GM19240 (cell line): ENCODE data around the gene TFG.

Experiments
- DNase-seq: peaks from one replicate; pipeline ENCODE4 v3.0.0; 2011; ENCODE audit warnings: low spot score; ENCODE audit not compliant: insufficient read length

TFG gene

DNA sequence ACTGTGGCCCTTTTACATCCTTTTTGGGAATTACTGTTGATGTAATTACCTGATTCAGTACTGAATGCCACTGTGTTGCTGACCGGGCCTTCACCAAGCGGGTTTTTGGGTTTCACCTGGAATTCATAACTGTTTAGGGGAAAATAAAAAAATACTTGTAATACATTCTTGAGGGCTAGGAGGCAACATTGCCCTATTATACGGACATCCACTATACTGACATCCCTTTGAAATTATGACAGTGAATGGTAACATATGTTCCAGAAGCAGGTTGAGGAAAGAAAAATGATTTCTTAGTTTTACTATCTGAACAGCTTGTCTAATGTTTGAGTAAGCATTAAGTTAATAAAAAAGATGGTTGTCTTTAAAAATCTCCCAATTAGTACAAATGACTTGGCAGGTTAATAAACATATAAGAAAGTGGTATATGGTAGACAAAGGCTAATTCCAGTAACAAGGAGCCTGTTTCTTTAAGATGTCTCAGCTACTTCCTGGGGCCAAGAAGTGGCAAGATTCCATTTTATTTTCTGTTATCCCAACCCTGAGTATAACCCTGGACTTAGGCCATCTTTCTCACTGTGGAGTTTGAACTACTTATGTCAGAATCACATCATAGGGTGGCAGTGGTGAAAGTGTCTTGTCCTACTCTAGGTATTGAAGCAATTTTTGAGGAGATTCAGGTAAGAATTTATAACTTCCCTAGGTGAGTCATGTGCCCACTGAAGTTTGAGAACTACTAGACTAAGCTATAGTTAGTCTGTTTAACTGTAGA, 45.5 kb downstream of the TFG start:
- no peak for DNase-seq

DNA sequence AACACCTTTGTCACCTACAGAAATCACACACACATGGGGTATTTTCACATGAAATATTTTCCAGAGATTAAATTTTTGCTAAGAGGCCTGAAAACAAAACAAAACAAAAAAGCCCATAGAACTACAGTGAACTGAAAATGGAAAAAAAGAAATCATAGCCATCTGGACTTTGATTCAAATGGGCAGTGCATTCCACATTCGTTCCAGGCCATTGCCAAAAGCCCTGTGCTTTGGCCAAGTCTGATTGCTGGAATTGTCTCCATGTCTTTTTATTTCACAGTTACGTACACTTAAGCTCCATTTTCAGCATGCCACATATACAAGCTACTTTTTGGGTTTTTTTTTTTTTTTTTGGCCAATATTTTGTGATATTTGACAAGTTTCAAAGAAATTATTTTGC, 47.1 kb downstream of the TFG start:
- DNase-seq, result no peak

GRCh38 chr3:100759159-100759558, 49.9 kb downstream of the TFG start:
- DNase-seq, result no peak

GRCh38 chr3:100759950-100760349, 50.7 kb downstream of the TFG start:
- no peak for DNase-seq

DNA sequence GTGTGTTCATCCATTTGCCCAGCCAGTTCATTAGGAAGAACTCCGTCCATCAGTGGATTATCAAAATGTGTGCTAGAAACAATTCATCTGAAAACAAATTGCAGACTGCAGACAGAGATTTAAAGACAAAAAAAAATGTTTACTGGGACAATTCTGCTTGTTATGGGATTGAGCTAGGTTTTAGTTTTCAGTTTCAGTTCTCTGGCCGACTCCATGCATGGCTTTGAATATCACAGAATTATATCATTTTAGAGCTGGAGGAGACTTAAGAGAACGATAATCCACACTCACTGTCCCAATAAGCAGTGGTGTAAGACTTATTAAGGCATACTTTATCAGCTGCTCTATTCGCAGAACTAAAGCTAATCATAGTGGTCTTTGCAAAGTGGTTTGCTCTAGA, 51.1 kb downstream of the TFG start:
- no peak for DNase-seq

GRCh38 chr3:100761211-100761942, 52.1 kb downstream of the TFG start:
- DNase-seq, result no peak

- DNase-seq, result no peak
Observed at GRCh38 chr3:100761951-100762350, 52.7 kb downstream of the TFG start.

- no peak for DNase-seq
Observed at GRCh38 chr3:100765437-100765975, 56.2 kb downstream of the TFG start.

DNA sequence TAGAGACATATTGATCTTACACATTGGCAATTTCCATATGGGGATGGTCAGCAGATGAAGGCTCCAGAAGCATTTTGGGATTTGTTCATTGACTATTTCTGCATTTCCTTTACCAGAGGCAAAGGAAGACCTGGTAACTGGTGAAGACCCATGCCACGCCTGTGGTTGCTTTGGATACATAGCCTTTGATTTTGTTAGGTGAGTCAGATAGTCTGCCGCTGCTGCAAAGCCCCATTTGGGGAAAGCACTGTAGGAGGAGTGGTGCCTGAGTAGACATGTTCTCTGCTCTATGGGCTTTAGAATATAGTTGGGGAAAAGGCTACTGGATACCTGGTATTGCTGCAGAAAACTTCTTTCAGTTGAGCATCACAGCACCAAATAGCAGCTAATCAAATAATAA, 56.8 kb downstream of the TFG start:
- DNase-seq, result no peak

DNA sequence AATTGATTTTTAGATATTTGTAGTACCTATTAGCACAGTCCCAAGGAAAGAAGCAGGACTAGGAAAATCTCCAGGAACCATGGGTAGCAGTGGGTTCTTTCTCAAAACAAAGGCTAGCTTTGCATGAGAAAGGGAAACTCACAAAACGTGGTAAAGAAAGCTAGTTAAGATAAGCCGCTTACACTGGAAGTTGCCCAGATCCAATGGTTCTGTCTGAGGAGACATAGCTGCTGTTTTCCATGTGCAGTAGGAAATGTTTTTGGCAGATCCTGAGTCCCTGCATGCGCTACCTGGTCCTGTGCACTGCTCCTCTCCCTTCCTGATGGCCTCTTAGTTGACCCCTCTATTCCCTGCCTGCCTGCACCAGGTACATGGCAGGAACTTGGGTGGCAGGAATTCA, 60.4 kb downstream of the TFG start:
- no peak for DNase-seq

DNA sequence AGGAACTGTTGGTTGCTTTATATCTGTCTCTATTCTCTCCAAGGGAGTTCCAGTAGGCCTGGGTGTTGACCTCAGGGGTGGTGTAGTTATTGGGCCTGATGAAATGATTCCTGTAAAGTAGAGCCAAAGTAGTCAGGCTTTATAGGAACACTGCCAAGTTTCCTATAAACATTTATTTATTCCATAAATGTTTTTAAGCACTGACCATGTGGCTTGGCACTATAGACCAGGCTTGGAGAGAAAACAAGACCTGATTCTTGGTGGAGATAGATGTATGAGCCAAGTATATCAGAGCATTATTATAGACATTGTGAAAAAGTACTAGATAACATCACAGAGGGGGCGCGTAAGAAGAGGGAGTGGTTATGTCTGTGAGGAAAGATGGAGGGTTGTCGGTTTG, 65.9 kb downstream of the TFG start:
- DNase-seq, result no peak

DNA sequence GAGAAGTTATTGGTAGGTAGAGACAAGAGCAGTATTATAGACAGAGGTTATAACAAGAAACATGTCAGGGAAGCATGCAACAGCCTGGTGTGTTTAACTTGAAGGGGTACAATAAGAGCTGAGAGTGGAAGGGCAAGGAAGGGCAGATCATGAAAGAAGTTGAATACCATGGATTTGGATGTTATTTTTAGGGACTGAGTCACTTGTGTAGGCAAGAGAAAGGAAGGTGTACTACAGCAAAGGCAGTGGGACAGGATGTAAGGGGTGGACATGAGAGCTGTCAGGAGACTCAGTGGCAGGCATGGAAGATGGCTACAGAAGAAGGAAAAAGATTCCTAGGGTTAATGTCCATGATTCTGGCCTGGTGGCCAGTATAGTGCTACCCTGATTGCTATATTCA, 66.4 kb downstream of the TFG start:
- no peak for DNase-seq

DNA sequence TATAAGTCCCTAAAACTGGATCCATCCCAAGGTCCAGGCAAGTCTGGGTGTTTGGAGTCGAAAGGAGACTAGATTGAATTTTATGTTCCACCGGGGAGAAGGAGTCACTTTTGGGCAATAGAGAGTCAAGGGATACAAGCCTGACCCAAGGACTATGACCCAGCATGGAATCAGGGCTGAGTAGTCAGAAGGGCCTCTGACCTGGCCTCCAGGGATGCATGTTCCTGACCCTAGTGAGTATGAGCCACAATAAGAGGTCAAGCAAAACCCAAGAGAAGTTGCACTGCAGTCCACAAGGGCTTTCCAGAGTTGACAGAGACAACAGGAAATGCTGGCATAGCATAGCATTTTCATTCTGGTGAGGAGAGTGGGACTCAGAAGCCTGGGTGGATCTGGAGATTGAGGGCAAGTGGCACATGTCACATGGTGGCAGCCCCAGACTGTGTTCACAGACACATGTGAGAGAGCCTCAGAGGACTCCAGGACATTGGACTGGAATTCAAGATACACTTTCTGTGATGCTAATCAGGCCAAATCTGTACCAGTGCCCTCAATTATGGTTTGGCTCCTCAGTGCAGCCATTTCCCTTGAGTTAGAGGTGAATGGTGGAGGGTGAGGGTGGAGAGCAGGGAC, 66.9 kb downstream of the TFG start:
- DNase-seq, result no peak

DNA sequence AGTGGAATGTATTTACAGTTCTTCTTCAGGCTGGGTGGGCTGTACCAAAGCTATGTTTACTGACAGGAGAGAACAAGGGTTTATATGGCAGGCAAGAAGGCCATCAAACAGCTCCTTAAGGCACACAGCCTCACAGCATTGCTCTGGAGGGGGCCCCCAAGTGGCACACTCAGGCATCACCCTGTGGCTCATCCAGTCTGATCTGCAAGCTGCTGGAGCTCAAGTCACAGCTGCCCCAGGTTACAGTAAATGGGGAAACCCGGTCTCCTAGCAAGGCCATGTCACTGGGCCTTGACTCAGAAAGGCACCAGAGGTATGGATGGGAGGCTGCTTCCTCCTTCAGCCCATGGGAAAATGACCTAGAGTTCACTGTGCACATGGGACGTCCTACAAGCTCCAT, 67.5 kb downstream of the TFG start:
- no peak for DNase-seq

GRCh38 chr3:100777271-100777670, 68.0 kb downstream of the TFG start:
- no peak for DNase-seq

GRCh38 chr3:100779480-100779879, 70.2 kb downstream of the TFG start:
- no peak for DNase-seq

- no peak for DNase-seq
Observed at GRCh38 chr3:100780071-100780622, 70.9 kb downstream of the TFG start.

- DNase-seq, result no peak
Observed at GRCh38 chr3:100781301-100781700, 72.0 kb downstream of the TFG start.

DNA sequence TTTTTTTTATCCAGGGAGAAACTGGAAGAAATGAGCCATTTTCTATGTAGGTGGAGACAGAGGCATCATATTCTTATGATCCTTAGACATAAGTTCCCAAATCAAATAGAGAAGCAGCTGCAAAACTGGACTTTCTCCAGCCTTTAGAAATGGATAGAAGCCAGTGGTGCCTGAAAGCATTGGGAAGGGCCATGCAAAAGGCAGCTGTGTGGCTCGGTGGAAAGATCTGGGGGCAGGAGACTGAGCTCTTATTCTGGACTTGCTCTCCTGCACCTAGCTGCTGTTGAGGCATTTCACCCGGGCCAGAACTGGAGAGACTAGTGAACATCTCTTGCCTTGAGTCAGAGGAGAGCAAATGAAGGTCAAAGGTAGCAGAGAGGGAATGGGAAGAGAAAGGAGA, 73.1 kb downstream of the TFG start:
- DNase-seq, result no peak

GRCh38 chr3:100782906-100783305, 73.6 kb downstream of the TFG start:
- DNase-seq, result no peak

DNA sequence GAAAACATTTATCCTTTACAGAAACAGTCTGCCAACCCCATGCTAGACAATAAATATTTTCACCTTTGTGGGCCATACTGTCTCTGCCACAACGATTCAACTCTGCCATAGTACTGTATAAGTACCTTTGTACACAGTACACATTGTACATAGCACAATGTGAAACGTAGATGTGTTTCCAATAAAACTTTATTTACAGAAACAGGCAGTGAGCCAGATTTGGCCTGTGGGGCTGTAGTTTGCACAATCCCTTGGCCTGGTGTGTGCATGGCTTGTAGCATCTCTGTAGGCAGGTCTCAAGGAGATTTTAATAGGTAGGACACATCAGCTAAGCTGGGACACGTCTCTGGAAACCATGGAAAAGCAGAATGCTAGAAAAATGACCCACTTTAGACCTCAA, 74.3 kb downstream of the TFG start:
- DNase-seq, result no peak

- DNase-seq, result no peak
Observed at GRCh38 chr3:100789579-100789978, 80.3 kb downstream of the TFG start.
